Neural cell (in vitro differentiated cells): ENCODE measurements around the gene SGCD. TPM values are rescaled to one million over a fixed set of nuclear protein-coding genes. Genes with fewer than 3 reads are reported as not detected.

Experiments
- H2AFZ ChIP-seq: fragments of 200-600, 300-800 bp; sonication (generic), shearing (Covaris generic); 2 replicates; pipeline ENCODE4 v1.6.0; 2014; ENCODE audit warnings: low read depth, mild to moderate bottlenecking, antibody characterized with exemption, low read length, moderate library complexity
- H3F3A ChIP-seq: fragments of 200-600 bp; shearing (Covaris generic); 2 replicates; pipeline ENCODE4 v1.6.1; 2016; ENCODE audit warnings: mild to moderate bottlenecking, moderate library complexity, mixed read lengths, antibody characterized with exemption, low read length; ENCODE audit not compliant: insufficient read depth, poor library complexity, severe bottlenecking
- H3K27ac ChIP-seq: fragments of 200-600, 300-800 bp; sonication (generic), shearing (Covaris generic); 2 replicates; pipeline ENCODE4 v1.5.1; 2014; ENCODE audit warnings: mild to moderate bottlenecking, low read length, moderate library complexity
- H3K27me3 ChIP-seq: fragments of 300-800, 200-600 bp; sonication (generic), shearing (Covaris generic); 2 replicates; pipeline ENCODE4 v1.6.0; 2014; ENCODE audit warnings: mild to moderate bottlenecking, low read depth, low read length, moderate library complexity; ENCODE audit not compliant: insufficient read depth
- H3K36me3 ChIP-seq: fragments of 300-800, 200-600 bp; sonication (generic), shearing (Covaris generic); 2 replicates; pipeline ENCODE4 v1.5.1; 2014; ENCODE audit warnings: mild to moderate bottlenecking, antibody characterized with exemption, low read length, moderate library complexity; ENCODE audit not compliant: insufficient read depth
- H3K4me2 ChIP-seq: fragments of 300-800, 200-600 bp; sonication (generic), shearing (Covaris generic); 2 replicates; pipeline ENCODE4 v1.6.0; 2014; ENCODE audit warnings: mild to moderate bottlenecking, low read length
- H3K4me3 ChIP-seq: fragments of 300-800, 200-600 bp; sonication (generic), shearing (Covaris generic); 2 replicates; pipeline ENCODE4 v1.5.1; 2014; ENCODE audit warnings: mild to moderate bottlenecking, low read length, moderate library complexity
- H3K79me2 ChIP-seq: fragments of 200-600 bp; shearing (Covaris generic); replicated peaks from 2 replicates; pipeline ENCODE4 v1.6.0; 2014; ENCODE audit warnings: mild to moderate bottlenecking, low read length, moderate library complexity; ENCODE audit not compliant: insufficient read depth
- H3K9ac ChIP-seq: fragments of 300-800, 200-600 bp; sonication (generic), shearing (Covaris generic); 2 replicates; pipeline ENCODE4 v1.6.1; 2016; ENCODE audit warnings: mild to moderate bottlenecking, low read length, mixed read lengths
- H3K9me2 ChIP-seq: fragments of 200-600 bp; shearing (Covaris generic); 2 replicates; pipeline ENCODE4 v1.6.1; 2016; ENCODE audit warnings: mild to moderate bottlenecking, low read length, mixed read lengths; ENCODE audit not compliant: insufficient read depth
- H3K9me3 ChIP-seq: fragments of 200-600, 300-800 bp; sonication (generic), shearing (Covaris generic); 2 replicates; pipeline ENCODE4 v1.6.1; 2016; ENCODE audit warnings: mild to moderate bottlenecking, mixed run types, low read length, moderate library complexity, mixed read lengths
- H4K20me1 ChIP-seq: fragments of 200-600 bp; shearing (Covaris generic); 2 replicates; pipeline ENCODE4 v1.6.1; 2016; ENCODE audit warnings: mild to moderate bottlenecking, mixed run types; ENCODE audit not compliant: insufficient read depth
- CTCF ChIP-seq: fragments of 450-650 bp; IDR thresholded peaks from 2 replicates; pipeline ENCODE4 v1.5.1; 2014; ENCODE audit warnings: antibody characterized with exemption, mild to moderate bottlenecking, moderate library complexity; ENCODE audit not compliant: poor library complexity, severe bottlenecking
- EP300 ChIP-seq: fragments of 450-650 bp; conservative IDR thresholded peaks from 2 replicates; pipeline ENCODE4 v1.6.1; 2014; ENCODE audit warnings: antibody characterized with exemption, mild to moderate bottlenecking, moderate library complexity; ENCODE audit not compliant: poor library complexity, severe bottlenecking
- EZH2 ChIP-seq: fragments of 200-600, 300-800 bp; shearing (Covaris generic), sonication (generic); IDR thresholded peaks from 2 replicates; pipeline ENCODE4 v1.6.1; 2014; ENCODE audit warnings: antibody characterized with exemption, low read length, borderline replicate concordance, mild to moderate bottlenecking; ENCODE audit not compliant: insufficient read depth, poor library complexity, severe bottlenecking
- MXI1 ChIP-seq: fragments of 450-650 bp; conservative IDR thresholded peaks from 2 replicates; pipeline ENCODE4 v1.6.1; 2014; ENCODE audit warnings: antibody characterized with exemption, mild to moderate bottlenecking; ENCODE audit not compliant: poor library complexity, severe bottlenecking
- POLR2AphosphoS5 ChIP-seq: IDR thresholded peaks from 2 replicates; pipeline ENCODE4 v1.6.1; 2012
- RAD21 ChIP-seq: fragments of 450-650 bp; conservative IDR thresholded peaks from 2 replicates; pipeline ENCODE4 v1.6.1; 2014; ENCODE audit warnings: antibody characterized with exemption, mild to moderate bottlenecking, moderate library complexity
- REST ChIP-seq: IDR thresholded peaks from 2 replicates; pipeline ENCODE4 v1.6.1; 2012; ENCODE audit warnings: borderline replicate concordance
- SMC3 ChIP-seq: fragments of 450-650 bp; conservative IDR thresholded peaks from 2 replicates; pipeline ENCODE4 v1.6.1; 2014; ENCODE audit warnings: antibody characterized with exemption, mild to moderate bottlenecking, moderate library complexity; ENCODE audit not compliant: poor library complexity
- TAF1 ChIP-seq: IDR thresholded peaks from 2 replicates; pipeline ENCODE4 v1.6.1; 2012; ENCODE audit warnings: low read depth
- polyA plus RNA-seq: library from polyadenylated mRNA; depleted of rRNA; stranded (reverse); fragments of >200 nt; gene quantifications from 2 replicates; pipeline ENCODE4 v1.2.3, GENCODE V29; 2014

SGCD gene
- polyA plus RNA-seq, 1 donor from 2014 or later, result 3.4 TPM

- no peak overlapping the region for H3K9ac ChIP-seq
- no peaks in the 10 kb centered on the region for H3K36me3 ChIP-seq
- H3F3A ChIP-seq, result no peaks in the 10 kb centered on the region
- TF ChIP-seq REST, result no peak
- TF ChIP-seq EZH2, result no peak
- no peak for TF ChIP-seq SMC3
- TF ChIP-seq TAF1, result no peak
- TF ChIP-seq POLR2AphosphoS5, result no peak
- TF ChIP-seq CTCF, result no peak
- TF ChIP-seq MXI1, result no peak
- no peak for TF ChIP-seq RAD21
- no peak for TF ChIP-seq EP300
- no peaks in the 10 kb centered on the region for H3K27me3 ChIP-seq
- no peak overlapping the region for H3K4me3 ChIP-seq
- H3K27ac ChIP-seq, result no peak overlapping the region
- no peaks in the 10 kb centered on the region for H3K9me2 ChIP-seq
- no peaks in the 10 kb centered on the region for H3K79me2 ChIP-seq
- H3K4me2 ChIP-seq, result no peak overlapping the region
- no peak overlapping the region for H2AFZ ChIP-seq
- H3K9me3 ChIP-seq, result no peaks in the 10 kb centered on the region
- H4K20me1 ChIP-seq, result no peaks in the 10 kb centered on the region
Observed at GRCh38 chr5:156378159-156378558, 51.2 kb downstream of the SGCD start.

GRCh38 chr5:156379206-156379605 is 52.2 kb downstream of the SGCD start:
- no peaks in the 10 kb centered on the region for H4K20me1 ChIP-seq
- H3K9me3 ChIP-seq, result no peaks in the 10 kb centered on the region
- H3K79me2 ChIP-seq, result no peaks in the 10 kb centered on the region
- no peaks in the 10 kb centered on the region for H3F3A ChIP-seq
- H3K4me3 ChIP-seq, result no peak overlapping the region
- H3K36me3 ChIP-seq, result no peaks in the 10 kb centered on the region
- no peaks in the 10 kb centered on the region for H3K27me3 ChIP-seq
- no peak overlapping the region for H3K4me2 ChIP-seq
- TF ChIP-seq CTCF (no peak), SMC3 (no peak), MXI1 (no peak), TAF1 (no peak), EZH2 (no peak), POLR2AphosphoS5 (no peak), EP300 (no peak), RAD21 (no peak), REST (no peak)
- no peak overlapping the region for H3K27ac ChIP-seq
- no peak overlapping the region for H2AFZ ChIP-seq
- H3K9ac ChIP-seq, result no peak overlapping the region
- H3K9me2 ChIP-seq, result no peaks in the 10 kb centered on the region
